K562 (cell line): ENCODE results near the gene PPM1G. TPM values are rescaled to one million over a fixed set of nuclear protein-coding genes. Genes with fewer than 3 reads are reported as not detected.
A peak's percentile ranks its signal among the peaks of the same experiment; 100 is the strongest.

ENCODE experiments used
- ARHGAP35 ChIP-seq: fragments of 450-650 bp; IDR thresholded peaks from 2 replicates; pipeline ENCODE4 v1.6.1; 2018; ENCODE audit not compliant: partially characterized antibody
- ARID2 ChIP-seq: fragments of 450-650 bp; IDR thresholded peaks from 2 replicates; pipeline ENCODE4 v1.6.1; 2017; ENCODE audit warnings: antibody characterized with exemption, mild to moderate bottlenecking
- ASH1L ChIP-seq: fragments of 450-650 bp; IDR thresholded peaks from 2 replicates; pipeline ENCODE4 v1.6.1; 2018; ENCODE audit warnings: borderline replicate concordance, mild to moderate bottlenecking, low read depth; ENCODE audit not compliant: partially characterized antibody
- BRD4 ChIP-seq: fragments of 200-600 bp; sonication (generic); IDR thresholded peaks from 2 replicates; pipeline ENCODE4 v1.6.1; 2017; ENCODE audit warnings: inconsistent platforms
- CHCHD3 ChIP-seq: fragments of 250-450 bp; sonication (Bioruptor Pico); IDR thresholded peaks from 2 replicates; pipeline ENCODE4 v2.1.2; 2022; ENCODE audit warnings: mild to moderate bottlenecking
- DPF2 ChIP-seq: fragments of 450-650 bp; IDR thresholded peaks from 2 replicates; pipeline ENCODE4 v1.6.1; 2016
- HCFC1 ChIP-seq: IDR thresholded peaks from 2 replicates; pipeline ENCODE4 v1.6.1; 2012; ENCODE audit warnings: low read depth, low read length, improper control_type of control experiment
- MCM5 ChIP-seq: fragments of 450-650 bp; IDR thresholded peaks from 2 replicates; pipeline ENCODE4 v1.6.1; 2016; ENCODE audit warnings: low read depth
- MTA1 ChIP-seq: fragments of 450-650 bp; IDR thresholded peaks from 2 replicates; pipeline ENCODE4 v1.6.1; 2017; ENCODE audit warnings: borderline replicate concordance
- MTF1 ChIP-seq: fragments of 250-450 bp; sonication (Bioruptor Pico); IDR thresholded peaks from 2 replicates; pipeline ENCODE4 v1.9.0; 2021; ENCODE audit warnings: moderate library complexity, mild to moderate bottlenecking, inconsistent platforms, borderline replicate concordance
- POLR3A ChIP-seq: IDR thresholded peaks from 2 replicates; pipeline ENCODE4 v1.6.1; 2011; ENCODE audit warnings: borderline replicate concordance, mild to moderate bottlenecking, moderate library complexity; ENCODE audit not compliant: insufficient read length, insufficient read depth; ENCODE audit errors: extremely low read depth
- SLC30A9 ChIP-seq: fragments of 250-450 bp; sonication (Bioruptor Pico); IDR thresholded peaks from 2 replicates; pipeline ENCODE4 v1.8.0; 2022; ENCODE audit warnings: mild to moderate bottlenecking, moderate library complexity
- SOX6 ChIP-seq: fragments of 450-650 bp; IDR thresholded peaks from 2 replicates; pipeline ENCODE4 v1.6.1; 2014; ENCODE audit warnings: mild to moderate bottlenecking
- TAF1 ChIP-seq: IDR thresholded peaks from 2 replicates; pipeline ENCODE4 v1.6.1; 2011; ENCODE audit warnings: mild to moderate bottlenecking, low read length, moderate library complexity; ENCODE audit not compliant: insufficient read depth, control insufficient read depth, severe bottlenecking; ENCODE audit errors: extremely low read depth
- ZNF24 ChIP-seq: fragments of 450-650 bp; IDR thresholded peaks from 2 replicates; pipeline ENCODE4 v1.6.1; 2016
- ZNF668 ChIP-seq: fragments of 250-450 bp; sonication (Bioruptor Pico); IDR thresholded peaks from 2 replicates; pipeline ENCODE4 v1.8.0; 2022; ENCODE audit warnings: mild to moderate bottlenecking, inconsistent platforms
- polyA plus RNA-seq, 8 experiments: library from polyadenylated mRNA; depleted of rRNA in 4 of 8; stranded (reverse) in 5 of 8; unstranded in 3 of 8; fragments of >200 nt; fragmentation: Nextera tagmentation in 2 of 8; fragmentation: Illumina TruSeq in 1 of 8; extraction: Ambion mirVana in 2 of 8; extraction: Trizol in 1 of 8; gene quantifications; 2 replicates each; pipeline versions ENCODE4 v1.2.1 to v1.2.3, GENCODE V29; 2011 to 2014; ENCODE audit warnings: inconsistent platforms in 1 of 8, missing spikeins in 1 of 8
- total RNA-seq, 7 experiments: library from RNA; depleted of rRNA in 6 of 7; stranded (reverse); fragments of >200 nt in 6 of 7; fragmentation: Illumina TruSeq in 2 of 7; extraction: Trizol in 2 of 7; gene quantifications; 2 replicates each; pipeline versions ENCODE4 v1.2.1 to v1.2.3, GENCODE V29; 2011 to 2021; ENCODE audit warnings: low replicate concordance in 1 of 7
- TF ChIP-seq, protein P1 (sequence below): fragments of 450-650 bp; formaldehyde crosslinking; IDR thresholded peaks from 2 replicates; pipeline ENCODE4 v1.4.0; 2022; ENCODE audit warnings: missing genetic modification characterization
- TF ChIP-seq, protein P2 (sequence below): fragments of 250-450 bp; sonication (Bioruptor Pico); IDR thresholded peaks from 2 replicates; pipeline ENCODE4 v1.8.0; 2022; ENCODE audit warnings: inconsistent platforms
- TF ChIP-seq, protein P3 (sequence below): fragments of 200-800 bp; sonication (Bioruptor generic); IDR thresholded peaks from 2 replicates; pipeline ENCODE4 v1.6.1; 2017; ENCODE audit warnings: missing genetic modification characterization, missing compliant biosample characterization
- TF ChIP-seq, protein P4 (sequence below): sonication (generic); formaldehyde crosslinking; IDR thresholded peaks from 2 replicates; pipeline ENCODE4 v1.8.0; 2022; ENCODE audit warnings: missing genetic modification reagents, mild to moderate bottlenecking, borderline replicate concordance

The PPM1G gene
- total and polyA plus RNA-seq, 9 of the 15 experiments (the other 6 are each of a cell fraction or from before 2014, with no cell fraction given), result 61.7 to 230 (median 153) TPM

DNA sequence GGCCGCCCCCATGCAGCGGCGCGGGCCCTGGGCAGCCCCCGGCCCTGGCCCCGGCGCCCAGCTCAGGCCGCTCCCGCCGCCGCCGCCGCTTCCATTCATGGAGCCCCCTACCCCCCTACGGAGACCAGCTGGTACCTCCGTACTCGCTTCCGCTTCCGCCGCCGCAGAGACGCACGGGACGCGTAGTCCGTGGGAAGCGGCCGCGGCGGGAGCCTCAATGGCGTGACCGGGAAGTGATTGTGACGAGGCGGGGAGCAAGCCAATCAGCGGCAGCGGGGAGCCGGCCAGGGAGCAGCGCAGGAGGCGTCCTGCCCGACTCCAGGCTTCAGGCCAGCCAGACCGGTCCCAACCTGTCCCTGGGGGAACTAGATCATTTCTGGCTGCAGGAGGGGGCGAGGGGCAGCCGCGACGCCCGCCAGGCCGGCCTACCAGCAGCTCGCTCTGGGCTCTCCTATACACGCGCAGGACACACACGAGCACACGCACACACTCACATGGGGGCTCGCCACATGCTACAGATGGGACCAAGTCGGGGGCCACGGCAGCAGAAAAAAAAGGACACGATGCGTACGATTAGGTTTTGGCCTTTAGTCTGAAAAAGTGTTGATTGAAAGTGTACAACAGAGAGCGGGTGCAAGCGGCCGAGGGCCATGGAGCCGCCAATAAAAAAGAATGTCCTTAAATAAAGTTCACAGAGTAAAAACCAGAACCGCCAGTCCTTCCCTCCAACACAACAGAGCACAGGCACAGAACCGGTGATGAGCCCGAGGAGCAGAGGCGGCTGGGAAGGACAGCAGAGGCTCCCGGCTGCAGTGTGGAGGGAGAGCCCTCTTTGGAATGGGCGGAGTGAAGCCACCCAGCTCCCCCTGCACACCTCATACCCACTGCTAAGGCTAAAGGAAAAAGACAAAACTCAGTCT lies 28.5 kb downstream of the PPM1G start, which contains the start of gene ZNF513 (continued):
- TF ChIP-seq HCFC1 (peak; percentile 94), ARID2 (peak; percentile 8; the same call in 1 of the 2 replicates), ZNF668 (CRISPR knock-in tag) (no peak), DPF2 (peak; percentile 58), ZNF24 (peak; percentile 34; the same call in 1 of the 2 replicates), TAF1 (peak; percentile 40), SLC30A9 (CRISPR knock-in tag) (no peak), SOX6 (no peak), ARHGAP35 (no peak), ASH1L (no peak), POLR3A (no peak), MCM5 (no peak), BRD4 (peak; percentile 70; the same call in 1 of the 2 replicates), CHCHD3 (CRISPR knock-in tag) (no peak), MTA1 (no peak), MTF1 (no peak)
- TF ChIP-seq, protein P1, sequence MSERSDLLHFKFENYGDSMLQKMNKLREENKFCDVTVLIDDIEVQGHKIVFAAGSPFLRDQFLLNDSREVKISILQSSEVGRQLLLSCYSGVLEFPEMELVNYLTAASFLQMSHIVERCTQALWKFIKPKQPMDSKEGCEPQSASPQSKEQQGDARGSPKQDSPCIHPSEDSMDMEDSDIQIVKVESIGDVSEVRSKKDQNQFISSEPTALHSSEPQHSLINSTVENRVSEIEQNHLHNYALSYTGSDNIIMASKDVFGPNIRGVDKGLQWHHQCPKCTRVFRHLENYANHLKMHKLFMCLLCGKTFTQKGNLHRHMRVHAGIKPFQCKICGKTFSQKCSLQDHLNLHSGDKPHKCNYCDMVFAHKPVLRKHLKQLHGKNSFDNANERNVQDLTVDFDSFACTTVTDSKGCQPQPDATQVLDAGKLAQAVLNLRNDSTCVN (CRISPR knock-in tag), result 0 out of 2 replicates have a peak, but pooled peaks have one; percentile 5
- TF ChIP-seq, protein P2, sequence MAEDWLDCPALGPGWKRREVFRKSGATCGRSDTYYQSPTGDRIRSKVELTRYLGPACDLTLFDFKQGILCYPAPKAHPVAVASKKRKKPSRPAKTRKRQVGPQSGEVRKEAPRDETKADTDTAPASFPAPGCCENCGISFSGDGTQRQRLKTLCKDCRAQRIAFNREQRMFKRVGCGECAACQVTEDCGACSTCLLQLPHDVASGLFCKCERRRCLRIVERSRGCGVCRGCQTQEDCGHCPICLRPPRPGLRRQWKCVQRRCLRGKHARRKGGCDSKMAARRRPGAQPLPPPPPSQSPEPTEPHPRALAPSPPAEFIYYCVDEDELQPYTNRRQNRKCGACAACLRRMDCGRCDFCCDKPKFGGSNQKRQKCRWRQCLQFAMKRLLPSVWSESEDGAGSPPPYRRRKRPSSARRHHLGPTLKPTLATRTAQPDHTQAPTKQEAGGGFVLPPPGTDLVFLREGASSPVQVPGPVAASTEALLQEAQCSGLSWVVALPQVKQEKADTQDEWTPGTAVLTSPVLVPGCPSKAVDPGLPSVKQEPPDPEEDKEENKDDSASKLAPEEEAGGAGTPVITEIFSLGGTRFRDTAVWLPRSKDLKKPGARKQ (CRISPR knock-in tag), result peak; percentile 82; the same call in 1 of the 2 replicates
- TF ChIP-seq, protein P3, sequence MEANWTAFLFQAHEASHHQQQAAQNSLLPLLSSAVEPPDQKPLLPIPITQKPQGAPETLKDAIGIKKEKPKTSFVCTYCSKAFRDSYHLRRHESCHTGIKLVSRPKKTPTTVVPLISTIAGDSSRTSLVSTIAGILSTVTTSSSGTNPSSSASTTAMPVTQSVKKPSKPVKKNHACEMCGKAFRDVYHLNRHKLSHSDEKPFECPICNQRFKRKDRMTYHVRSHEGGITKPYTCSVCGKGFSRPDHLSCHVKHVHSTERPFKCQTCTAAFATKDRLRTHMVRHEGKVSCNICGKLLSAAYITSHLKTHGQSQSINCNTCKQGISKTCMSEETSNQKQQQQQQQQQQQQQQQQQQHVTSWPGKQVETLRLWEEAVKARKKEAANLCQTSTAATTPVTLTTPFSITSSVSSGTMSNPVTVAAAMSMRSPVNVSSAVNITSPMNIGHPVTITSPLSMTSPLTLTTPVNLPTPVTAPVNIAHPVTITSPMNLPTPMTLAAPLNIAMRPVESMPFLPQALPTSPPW (CRISPR knock-in tag), result peak; percentile 95
- TF ChIP-seq, protein P4, sequence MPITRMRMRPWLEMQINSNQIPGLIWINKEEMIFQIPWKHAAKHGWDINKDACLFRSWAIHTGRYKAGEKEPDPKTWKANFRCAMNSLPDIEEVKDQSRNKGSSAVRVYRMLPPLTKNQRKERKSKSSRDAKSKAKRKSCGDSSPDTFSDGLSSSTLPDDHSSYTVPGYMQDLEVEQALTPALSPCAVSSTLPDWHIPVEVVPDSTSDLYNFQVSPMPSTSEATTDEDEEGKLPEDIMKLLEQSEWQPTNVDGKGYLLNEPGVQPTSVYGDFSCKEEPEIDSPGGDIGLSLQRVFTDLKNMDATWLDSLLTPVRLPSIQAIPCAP (CRISPR knock-in tag), result 0 out of 2 replicates have a peak, but pooled peaks have one; percentile 28
